ENCODE data around the gene SMURF1.

Gene SMURF1

GRCh38 chr7:99008921-99009530 is 134.9 kb downstream of the SMURF1 start:
- Histone ChIP-seq H3K4me3 (ENCODE audit: low read depth, low read length) (no peak overlapping the region), H3K9ac (no peak overlapping the region), H3K27me3 (ENCODE audit: control insufficient read depth, insufficient read depth, low read length) (no peaks in the 10 kb centered on the region), H3K4me1 (no peaks in the 10 kb centered on the region), H3K79me2 (no peaks in the 10 kb centered on the region), H3K36me3 (ENCODE audit: control insufficient read depth, insufficient read depth, low read length) (no peaks in the 10 kb centered on the region), H3K4me2 (ENCODE audit: low read length) (no peak overlapping the region), H3K9me3 (ENCODE audit: control insufficient read depth, low read length) (no peaks in the 10 kb centered on the region), H2AFZ (no peak overlapping the region), H3K27ac (no peak overlapping the region)
- TF ChIP-seq CTCF (IDR thresholded peaks at IDR 0.05) = no peak

GRCh38 chr7:99008181-99008631 is 135.7 kb downstream of the SMURF1 start:
- no peak overlapping the region for H2AFZ ChIP-seq
- TF ChIP-seq CTCF (IDR thresholded peaks at IDR 0.05) = no peak
- no peak overlapping the region for H3K4me3 ChIP-seq (ENCODE audit: low read depth, low read length)
- H3K9ac ChIP-seq = no peak overlapping the region
- H3K9me3 ChIP-seq (ENCODE audit: control insufficient read depth, low read length) = no peaks in the 10 kb centered on the region
- no peaks in the 10 kb centered on the region for H3K36me3 ChIP-seq (ENCODE audit: control insufficient read depth, insufficient read depth, low read length)
- H3K4me2 ChIP-seq (ENCODE audit: low read length) = no peak overlapping the region
- no peak overlapping the region for H3K27ac ChIP-seq
- no peaks in the 10 kb centered on the region for H3K27me3 ChIP-seq (ENCODE audit: control insufficient read depth, insufficient read depth, low read length)
- no peaks in the 10 kb centered on the region for H3K4me1 ChIP-seq
- no peaks in the 10 kb centered on the region for H3K79me2 ChIP-seq

DNA sequence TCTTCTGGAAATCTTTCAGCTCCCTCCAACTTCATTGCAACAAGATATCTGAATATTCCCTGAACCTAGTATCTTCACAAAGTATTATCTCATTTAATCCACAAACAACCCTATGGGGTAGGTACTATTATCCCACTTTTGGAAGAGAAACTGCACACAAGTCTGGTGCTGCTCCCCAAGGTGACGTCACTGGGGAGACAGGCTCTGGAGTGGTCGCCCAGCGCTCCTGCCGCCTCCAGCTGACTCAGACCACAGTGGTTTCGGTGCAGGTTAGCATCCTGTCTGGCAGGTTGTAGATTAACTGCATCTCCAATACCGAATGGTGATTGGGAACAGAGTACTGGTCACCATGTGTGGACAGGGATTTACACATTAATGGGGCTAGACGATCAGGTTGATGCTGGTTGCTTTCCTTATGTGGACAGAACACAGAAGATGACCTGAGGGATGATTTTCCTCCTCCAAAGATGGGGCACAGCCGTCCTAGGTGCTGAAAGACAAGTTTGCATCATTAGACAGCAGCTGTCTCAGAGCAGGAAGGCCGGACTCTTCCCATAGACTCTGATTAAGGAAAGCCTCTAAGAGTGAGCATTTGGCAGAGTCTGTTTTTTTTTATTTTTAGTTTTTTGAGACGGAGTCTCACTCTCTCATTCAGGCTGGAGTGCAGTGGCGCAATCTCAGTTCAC is 137.0 kb downstream of the SMURF1 start:
- H3K4me2 ChIP-seq (ENCODE audit: low read length) = no peak overlapping the region
- no peaks in the 10 kb centered on the region for H3K9me3 ChIP-seq (ENCODE audit: control insufficient read depth, low read length)
- no peaks in the 10 kb centered on the region for H3K79me2 ChIP-seq
- H3K27me3 ChIP-seq (ENCODE audit: control insufficient read depth, insufficient read depth, low read length) = no peaks in the 10 kb centered on the region
- H3K27ac ChIP-seq = no peak overlapping the region
- TF ChIP-seq CTCF (IDR thresholded peaks at IDR 0.05) = no peak
- no peaks in the 10 kb centered on the region for H3K4me1 ChIP-seq
- no peaks in the 10 kb centered on the region for H3K36me3 ChIP-seq (ENCODE audit: control insufficient read depth, insufficient read depth, low read length)
- no peak overlapping the region for H3K4me3 ChIP-seq (ENCODE audit: low read depth, low read length)
- H2AFZ ChIP-seq = no peak overlapping the region
- H3K9ac ChIP-seq = no peak overlapping the region

- H3K27me3 ChIP-seq (ENCODE audit: control insufficient read depth, insufficient read depth, low read length) = no peaks in the 10 kb centered on the region
- no peaks in the 10 kb centered on the region for H3K4me1 ChIP-seq
- no peak overlapping the region for H2AFZ ChIP-seq
- no peak for TF ChIP-seq CTCF (IDR thresholded peaks at IDR 0.05)
- H3K27ac ChIP-seq = no peak overlapping the region
- no peaks in the 10 kb centered on the region for H3K79me2 ChIP-seq
- H3K4me3 ChIP-seq (ENCODE audit: low read depth, low read length) = no peak overlapping the region
- H3K9ac ChIP-seq = no peak overlapping the region
- no peaks in the 10 kb centered on the region for H3K36me3 ChIP-seq (ENCODE audit: control insufficient read depth, insufficient read depth, low read length)
- no peaks in the 10 kb centered on the region for H3K9me3 ChIP-seq (ENCODE audit: control insufficient read depth, low read length)
- H3K4me2 ChIP-seq (ENCODE audit: low read length) = no peak overlapping the region
These were observed 138.1 kb downstream of the SMURF1 start for GRCh38 chr7:99005776-99006175.

Data from parathyroid adenoma (tissue), 2 donors.